B cell (primary cell): ENCODE results near the gene CBLB. TPM values are rescaled to one million over a fixed set of nuclear protein-coding genes. Genes with fewer than 3 reads are reported as not detected.

Experiments
- ATAC-seq: fragments of 200-7000 bp; cut with Tn5 transposase; one replicate; pipeline ENCODE4 v1.10.0; 2021; ENCODE audit warnings: low read depth, mild to moderate bottlenecking, moderate number of reproducible peaks, moderate library complexity
- CTCF ChIA-PET: fragments of 350-600 bp; sonication (Branson Sonifier 250); formaldehyde crosslinking; loops from one replicate; lab custom pipeline; 2021; ENCODE audit warnings: antibody characterized with exemption, inconsistent platforms; lab: Charles Lee
- POLR2A ChIA-PET: fragments of 350-600 bp; sonication (Branson Sonifier 250); formaldehyde crosslinking; loops from one replicate; lab custom pipeline; 2021; ENCODE audit warnings: antibody characterized with exemption; lab: Charles Lee
- DNase-seq: peaks from one replicate; pipeline ENCODE4 v3.0.0; 2013
- H2AFZ ChIP-seq: 2 replicates; pipeline ENCODE4 v1.6.1; 2012; ENCODE audit warnings: mild to moderate bottlenecking, low read depth, low read length; ENCODE audit not compliant: insufficient read depth, poor library complexity, severe bottlenecking
- H3K27ac ChIP-seq, 2 donors: 1 replicate in 1 of 2; 2 replicates in 1 of 2; pipeline ENCODE4 v1.5.1; 2012 to 2013; ENCODE audit warnings: low read length in 2 of 2, mild to moderate bottlenecking in 2 of 2, moderate library complexity in 1 of 2
- H3K27me3 ChIP-seq, 4 experiments: fragments of 200-600 bp in 1 of 4; sonication (generic) in 1 of 4; replicated peaks in 1 of 4; 1 replicate in 2 of 4; 2 replicates in 2 of 4; pipeline versions ENCODE4 v1.6.1 to v1.7.0; 2013 to 2016; ENCODE audit warnings: low read length in 3 of 4, mild to moderate bottlenecking in 2 of 4, mixed read lengths in 1 of 4, moderate library complexity in 1 of 4; ENCODE audit not compliant: insufficient read depth in 4 of 4, control insufficient read depth in 3 of 4; ENCODE audit errors: control extremely low read depth in 1 of 4
- H3K36me3 ChIP-seq, 2 experiments: replicated peaks in 1 of 2; 1 replicate in 1 of 2; 2 replicates in 1 of 2; pipeline versions ENCODE4 v1.6.1 to v1.7.1; 2013; ENCODE audit warnings: low read length in 1 of 2; ENCODE audit not compliant: insufficient read depth in 2 of 2, control insufficient read depth in 1 of 2; ENCODE audit errors: control extremely low read depth in 1 of 2, extremely low read depth in 1 of 2
- H3K4me1 ChIP-seq, 2 donors: fragments of 200-600 bp in 1 of 2; sonication (generic) in 1 of 2; 1 replicate in 1 of 2; 2 replicates in 1 of 2; pipeline versions ENCODE4 v1.5.1 to v1.6.1; 2013 to 2017; ENCODE audit warnings: low read length in 2 of 2; ENCODE audit not compliant: control insufficient read depth in 2 of 2, insufficient read depth in 2 of 2
- H3K4me2 ChIP-seq: replicated peaks from 2 replicates; pipeline ENCODE3; 2012; ENCODE audit warnings: mild to moderate bottlenecking, low read depth, low read length; ENCODE audit not compliant: poor library complexity, severe bottlenecking
- H3K4me3 ChIP-seq, 5 experiments: fragments of 200-600 bp in 1 of 5; sonication (generic) in 1 of 5; 1 replicate in 3 of 5; 2 replicates in 2 of 5; pipeline versions ENCODE4 v1.5.1 to v1.7.0; 2011 to 2016; ENCODE audit warnings: low read length in 4 of 5, mild to moderate bottlenecking in 4 of 5, low read depth in 2 of 5, control low read depth in 1 of 5, moderate library complexity in 1 of 5; ENCODE audit not compliant: insufficient read depth in 1 of 5; ENCODE audit errors: control extremely low read depth in 1 of 5, extremely low read depth in 1 of 5
- H3K79me2 ChIP-seq: fragments of 200-600 bp; sonication (generic); one replicate; pipeline ENCODE4 v1.6.0; 2016; ENCODE audit warnings: low read length; ENCODE audit not compliant: control insufficient read depth, insufficient read depth
- H3K9ac ChIP-seq: fragments of 200-600 bp; sonication (generic); 2 replicates; pipeline ENCODE4 v1.6.1; 2017; ENCODE audit warnings: mild to moderate bottlenecking, low read length, moderate library complexity
- H3K9me3 ChIP-seq, 3 donors: one replicate each; pipeline versions ENCODE4 v1.6.1 to v1.7.1; 2013; ENCODE audit warnings: low read length in 2 of 3; ENCODE audit not compliant: control insufficient read depth in 2 of 3, insufficient read depth in 1 of 3; ENCODE audit errors: control extremely low read depth in 1 of 3
- H4K20me1 ChIP-seq: 2 replicates; pipeline ENCODE4 v1.6.0; 2012; ENCODE audit warnings: mild to moderate bottlenecking, low read length; ENCODE audit not compliant: insufficient read depth, control insufficient read depth, poor library complexity, severe bottlenecking
- H3K27ac Mint-ChIP-seq: one replicate; pipeline ENCODE4 v1.8.0; 2021; ENCODE audit warnings: mixed read lengths
- H3K27me3 Mint-ChIP-seq: one replicate; pipeline ENCODE4 v1.8.0; 2021; ENCODE audit warnings: mixed read lengths
- H3K4me1 Mint-ChIP-seq: one replicate; pipeline ENCODE4 v1.8.0; 2021; ENCODE audit warnings: mixed read lengths
- H3K4me3 Mint-ChIP-seq: one replicate; pipeline ENCODE4 v1.8.0; 2021; ENCODE audit warnings: mixed read lengths
- H3K9me3 Mint-ChIP-seq: one replicate; pipeline ENCODE4 v1.8.0; 2022; ENCODE audit warnings: mixed read lengths; ENCODE audit not compliant: insufficient read depth
- EZH2 ChIP-seq: IDR thresholded peaks from 2 replicates; pipeline ENCODE4 v1.6.1; 2012; ENCODE audit warnings: borderline replicate concordance, low read depth, mild to moderate bottlenecking, moderate library complexity, low read length; ENCODE audit not compliant: insufficient read depth, poor library complexity, severe bottlenecking
- WGBS: methylation state at CpG from one replicate; pipeline ENCODE4 v1.1.5; 2013; ENCODE audit warnings: missing lambda C conversion rate; ENCODE audit not compliant: insufficient coverage; 5-methylcytosine and 5-hydroxymethylcytosine counted together
- intact Hi-C: fragments of 100-400 bp; cut with micrococcal nuclease; formaldehyde crosslinking; loops from one replicate; pipeline ENCODE4 v1.10.0; 2022
- polyA plus RNA-seq: library from polyadenylated mRNA; depleted of rRNA; stranded (reverse); fragments of >200 nt; gene quantifications from 2 replicates; pipeline ENCODE4 v1.2.3, GENCODE V29; 2012
- total RNA-seq, 2 donors: library from RNA; stranded (reverse); fragments of 120-200 nt in 1 of 2; gene quantifications; 1 replicate in 1 of 2; 2 replicates in 1 of 2; pipeline versions ENCODE4 v1.2.3 to v1.2.4, GENCODE V29; 2013 to 2022
- TF ChIP-seq, protein P1 (sequence below): fragments of 200-600 bp; IDR thresholded peaks from one replicate; pipeline ENCODE4 v1.8.0; 2022; ENCODE audit warnings: antibody characterized with exemption, mild to moderate bottlenecking

Gene CBLB
- total and polyA plus RNA-seq, 2 donors (not counting 1 experiment from before 2014, with no cell fraction given) = 19.0 to 135 TPM

DNA sequence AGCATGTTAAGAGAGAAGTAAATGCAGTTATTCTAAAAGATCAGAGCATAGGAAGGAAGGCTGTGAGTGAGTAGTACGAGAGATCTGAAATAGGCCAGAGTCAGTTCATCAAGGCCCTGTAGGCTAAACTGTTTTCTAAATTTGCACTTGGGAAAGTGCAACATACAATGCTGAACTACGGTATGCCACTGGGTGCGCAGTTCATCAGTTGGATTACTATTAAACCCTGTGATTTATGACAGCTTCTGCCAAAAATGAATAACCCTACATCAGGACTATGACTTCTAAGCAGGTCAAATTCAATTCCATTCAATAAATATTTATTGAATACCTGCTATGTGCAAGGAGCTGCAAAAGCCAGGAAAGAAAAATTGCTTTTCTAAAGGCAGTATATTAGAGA lies 10.8 kb downstream of the CBLB start:
- no peak overlapping the region for H2AFZ ChIP-seq
- no peaks in the 10 kb centered on the region for H3K27me3 ChIP-seq
- no peak for TF ChIP-seq EZH2
- TF ChIP-seq, protein P1, sequence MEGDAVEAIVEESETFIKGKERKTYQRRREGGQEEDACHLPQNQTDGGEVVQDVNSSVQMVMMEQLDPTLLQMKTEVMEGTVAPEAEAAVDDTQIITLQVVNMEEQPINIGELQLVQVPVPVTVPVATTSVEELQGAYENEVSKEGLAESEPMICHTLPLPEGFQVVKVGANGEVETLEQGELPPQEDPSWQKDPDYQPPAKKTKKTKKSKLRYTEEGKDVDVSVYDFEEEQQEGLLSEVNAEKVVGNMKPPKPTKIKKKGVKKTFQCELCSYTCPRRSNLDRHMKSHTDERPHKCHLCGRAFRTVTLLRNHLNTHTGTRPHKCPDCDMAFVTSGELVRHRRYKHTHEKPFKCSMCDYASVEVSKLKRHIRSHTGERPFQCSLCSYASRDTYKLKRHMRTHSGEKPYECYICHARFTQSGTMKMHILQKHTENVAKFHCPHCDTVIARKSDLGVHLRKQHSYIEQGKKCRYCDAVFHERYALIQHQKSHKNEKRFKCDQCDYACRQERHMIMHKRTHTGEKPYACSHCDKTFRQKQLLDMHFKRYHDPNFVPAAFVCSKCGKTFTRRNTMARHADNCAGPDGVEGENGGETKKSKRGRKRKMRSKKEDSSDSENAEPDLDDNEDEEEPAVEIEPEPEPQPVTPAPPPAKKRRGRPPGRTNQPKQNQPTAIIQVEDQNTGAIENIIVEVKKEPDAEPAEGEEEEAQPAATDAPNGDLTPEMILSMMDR = no peak
- no peak overlapping the region for H3K4me3 Mint-ChIP-seq
- H3K36me3 ChIP-seq = peaks cover 4 to 12% of the 10 kb centered on the region in 2 experiments
- no peaks in the 10 kb centered on the region for H4K20me1 ChIP-seq
- peaks cover 68% of the 10 kb centered on the region for H3K79me2 ChIP-seq
- no peaks in the 10 kb centered on the region for H3K9me3 Mint-ChIP-seq
- 100% methylated on average over 1 of the region's 3 CpGs for WGBS
- no peak for ATAC-seq
- H3K27ac ChIP-seq = no peak overlapping the region
- H3K4me2 ChIP-seq = no peak overlapping the region
- POLR2A ChIA-PET = no interaction called here
- H3K4me1 Mint-ChIP-seq = peaks cover 43% of the 10 kb centered on the region
- no peak for DNase-seq
- no peak overlapping the region for H3K9ac ChIP-seq
- H3K27me3 Mint-ChIP-seq = no peaks in the 10 kb centered on the region
- intact Hi-C loops = no loop called here
- peaks cover 42 to 62% of the 10 kb centered on the region in 2 donors for H3K4me1 ChIP-seq
- no peak overlapping the region for H3K27ac Mint-ChIP-seq
- peaks cover 0 to 4% (median 0%) of the 10 kb centered on the region in 3 donors for H3K9me3 ChIP-seq
- no peak overlapping the region for H3K4me3 ChIP-seq
- CTCF ChIA-PET = interaction anchor here (0.9 kb wide), 1 partner anchor 10 kb away, joined by 3 read pairs; the partner anchor contains the start of gene CBLB

DNA sequence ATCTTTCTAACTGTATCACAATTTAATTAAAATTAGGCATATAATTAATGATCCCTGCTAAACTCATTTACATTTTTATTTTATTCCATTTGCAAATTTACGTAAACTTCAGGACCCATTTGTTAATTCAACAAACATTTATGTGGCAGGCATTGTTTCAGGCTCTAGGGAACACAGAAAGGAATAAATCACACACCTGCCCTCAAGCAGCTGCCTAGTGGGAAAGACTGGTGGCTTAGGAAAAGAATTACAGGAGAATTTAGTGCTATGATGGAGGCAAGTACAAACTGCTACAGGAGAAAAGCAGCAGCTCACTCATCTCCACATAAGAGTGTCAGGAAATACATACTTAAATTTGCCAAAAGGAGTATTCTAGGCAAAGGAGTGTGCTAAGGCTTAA lies 11.2 kb downstream of the CBLB start:
- Histone ChIP-seq H3K27ac (no peak overlapping the region), H3K9ac (no peak overlapping the region), H3K9me3 (peaks cover 0 to 4% (median 0%) of the 10 kb centered on the region in 3 donors), H4K20me1 (no peaks in the 10 kb centered on the region), H3K27me3 (no peaks in the 10 kb centered on the region), H3K4me3 (no peak overlapping the region), H3K36me3 (peaks cover 5 to 12% of the 10 kb centered on the region in 2 experiments), H3K4me1 (peaks cover 42 to 60% of the 10 kb centered on the region in 2 donors), H3K4me2 (peak overlapping the region; percentile 4), H3K79me2 (peaks cover 69% of the 10 kb centered on the region), H2AFZ (no peak overlapping the region)
- no peak for TF ChIP-seq EZH2
- TF ChIP-seq, protein P1 = no peak
- CTCF ChIA-PET = no interaction called here
- DNase-seq = no peak
- WGBS = no CpG with 5 or more reads among the region's 1 CpG
- Mint-ChIP-seq H3K27me3 (no peaks in the 10 kb centered on the region), H3K4me3 (no peak overlapping the region), H3K4me1 (peaks cover 46% of the 10 kb centered on the region), H3K9me3 (no peaks in the 10 kb centered on the region), H3K27ac (no peak overlapping the region)
- intact Hi-C loops = no loop called here
- no peak for ATAC-seq
- POLR2A ChIA-PET = no interaction called here
